ENCODE results near the gene RERE. TPM values are rescaled to one million over a fixed set of nuclear protein-coding genes. Genes with fewer than 3 reads are reported as not detected.
"Not testable (repeated sequence)": the region's sequence is repeated elsewhere in the genome, so short reads cannot be mapped to it uniquely, and the experiment has no call there.

Gene RERE
- total RNA-seq, 1 donor = 55.0 TPM

DNA sequence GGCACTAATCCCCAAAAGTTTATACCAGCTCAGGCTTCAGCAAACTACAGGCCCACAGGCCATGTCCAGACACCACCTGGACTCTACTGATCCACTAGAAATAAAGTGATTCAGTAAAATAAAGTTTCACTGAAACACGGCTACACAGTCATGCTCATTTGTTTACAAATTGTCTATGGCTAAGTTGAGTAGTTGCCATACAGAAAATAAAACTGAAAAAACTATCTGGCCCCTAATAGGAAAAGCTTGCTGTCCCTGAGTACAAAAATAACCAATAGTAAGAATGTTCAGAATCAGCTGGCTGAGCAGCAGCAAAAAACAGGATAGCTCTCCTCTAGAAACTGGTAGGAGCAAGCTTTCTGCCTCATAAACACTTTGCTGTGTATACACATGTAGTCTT is 221.5 kb downstream of the RERE start:
- Histone ChIP-seq H4K20me1 (ENCODE audit: insufficient read depth, low read length) (no peaks in the 10 kb centered on the region), H3K4me2 (ENCODE audit: insufficient read depth, low read length) (no peak overlapping the region), H3K9me3 (ENCODE audit: low read depth, low read length) (no peaks in the 10 kb centered on the region), H3K36me3 (ENCODE audit: insufficient read depth, low read length) (no peaks in the 10 kb centered on the region), H3K27me3 (ENCODE audit: insufficient read depth, low read length) (no peaks in the 10 kb centered on the region), H2AFZ (ENCODE audit: low read length) (no peak overlapping the region), H3K4me3 (ENCODE audit: insufficient read depth, low read length) (no peak overlapping the region), H3K4me1 (ENCODE audit: insufficient read depth, low read length) (peaks cover 14% of the 10 kb centered on the region), H3K79me2 (ENCODE audit: insufficient read depth, low read length) (peaks cover 53% of the 10 kb centered on the region), H3K27ac (ENCODE audit: low read depth, low read length) (no peak overlapping the region)
- DNase-seq (ENCODE audit: insufficient read length, low spot score, missing footprints) = no peak
- TF ChIP-seq, protein P1, sequence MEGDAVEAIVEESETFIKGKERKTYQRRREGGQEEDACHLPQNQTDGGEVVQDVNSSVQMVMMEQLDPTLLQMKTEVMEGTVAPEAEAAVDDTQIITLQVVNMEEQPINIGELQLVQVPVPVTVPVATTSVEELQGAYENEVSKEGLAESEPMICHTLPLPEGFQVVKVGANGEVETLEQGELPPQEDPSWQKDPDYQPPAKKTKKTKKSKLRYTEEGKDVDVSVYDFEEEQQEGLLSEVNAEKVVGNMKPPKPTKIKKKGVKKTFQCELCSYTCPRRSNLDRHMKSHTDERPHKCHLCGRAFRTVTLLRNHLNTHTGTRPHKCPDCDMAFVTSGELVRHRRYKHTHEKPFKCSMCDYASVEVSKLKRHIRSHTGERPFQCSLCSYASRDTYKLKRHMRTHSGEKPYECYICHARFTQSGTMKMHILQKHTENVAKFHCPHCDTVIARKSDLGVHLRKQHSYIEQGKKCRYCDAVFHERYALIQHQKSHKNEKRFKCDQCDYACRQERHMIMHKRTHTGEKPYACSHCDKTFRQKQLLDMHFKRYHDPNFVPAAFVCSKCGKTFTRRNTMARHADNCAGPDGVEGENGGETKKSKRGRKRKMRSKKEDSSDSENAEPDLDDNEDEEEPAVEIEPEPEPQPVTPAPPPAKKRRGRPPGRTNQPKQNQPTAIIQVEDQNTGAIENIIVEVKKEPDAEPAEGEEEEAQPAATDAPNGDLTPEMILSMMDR (IDR thresholded peaks at IDR 0.05; ENCODE audit: extremely low read depth, low read depth, low read length) = no peak

DNA sequence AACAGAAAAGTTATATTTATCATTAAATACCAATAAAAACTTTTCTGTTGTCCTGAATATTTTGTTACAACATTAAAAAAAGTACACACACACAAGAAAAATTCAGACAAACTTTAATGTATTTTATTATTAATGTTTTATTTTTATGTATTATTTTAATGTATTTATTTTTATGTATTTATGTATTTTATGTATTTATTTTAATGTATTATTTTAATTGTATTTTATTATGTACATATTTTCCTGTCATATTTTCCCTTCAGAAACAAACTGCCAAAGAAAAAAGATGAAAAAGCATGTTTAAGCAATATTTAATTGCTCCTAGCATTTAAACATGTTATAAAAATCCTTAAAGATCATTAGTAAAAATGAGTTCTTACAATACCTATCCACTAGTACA is 222.1 kb downstream of the RERE start:
- Histone ChIP-seq H3K9me3 (ENCODE audit: low read depth, low read length) (no peaks in the 10 kb centered on the region), H3K4me1 (ENCODE audit: insufficient read depth, low read length) (peaks cover 14% of the 10 kb centered on the region), H3K4me3 (ENCODE audit: insufficient read depth, low read length) (no peak overlapping the region), H3K27me3 (ENCODE audit: insufficient read depth, low read length) (no peaks in the 10 kb centered on the region), H3K27ac (ENCODE audit: low read depth, low read length) (no peak overlapping the region), H3K36me3 (ENCODE audit: insufficient read depth, low read length) (no peaks in the 10 kb centered on the region), H3K79me2 (ENCODE audit: insufficient read depth, low read length) (peaks cover 58% of the 10 kb centered on the region), H4K20me1 (ENCODE audit: insufficient read depth, low read length) (peaks cover 3% of the 10 kb centered on the region), H3K4me2 (ENCODE audit: insufficient read depth, low read length) (no peak overlapping the region), H2AFZ (ENCODE audit: low read length) (no peak overlapping the region)
- DNase-seq (ENCODE audit: insufficient read length, low spot score, missing footprints) = no peak
- TF ChIP-seq, protein P1 (IDR thresholded peaks at IDR 0.05; ENCODE audit: extremely low read depth, low read depth, low read length) = no peak

DNA sequence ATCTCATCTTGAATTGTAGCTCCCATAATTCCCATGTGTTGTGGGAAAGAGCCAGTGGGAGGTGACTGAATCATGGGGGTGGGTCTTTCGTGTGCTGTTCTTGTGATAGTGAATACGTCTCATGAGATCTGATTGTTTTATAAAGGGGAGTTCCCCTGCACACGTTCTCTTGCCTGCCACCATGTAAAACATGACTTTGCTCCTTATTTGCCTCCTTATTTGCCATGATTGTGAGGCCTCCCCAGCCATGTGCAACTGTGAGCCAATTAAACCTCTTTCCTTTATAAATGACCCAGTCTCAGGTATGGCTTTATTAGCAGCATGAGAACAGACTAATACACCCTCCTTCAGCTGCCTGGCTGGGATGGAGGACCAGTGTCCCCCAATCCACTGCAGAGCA is 224.1 kb downstream of the RERE start:
- not testable (repeated sequence) for H3K27ac ChIP-seq (ENCODE audit: low read depth, low read length); H2AFZ ChIP-seq (ENCODE audit: low read length); H3K27me3 ChIP-seq (ENCODE audit: insufficient read depth, low read length); H3K4me2 ChIP-seq (ENCODE audit: insufficient read depth, low read length); H3K9me3 ChIP-seq (ENCODE audit: low read depth, low read length); DNase-seq (ENCODE audit: insufficient read length, low spot score, missing footprints); H3K36me3 ChIP-seq (ENCODE audit: insufficient read depth, low read length); H3K4me3 ChIP-seq (ENCODE audit: insufficient read depth, low read length); H3K4me1 ChIP-seq (ENCODE audit: insufficient read depth, low read length); H4K20me1 ChIP-seq (ENCODE audit: insufficient read depth, low read length)
- peaks cover 56% of the 10 kb centered on the region for H3K79me2 ChIP-seq (ENCODE audit: insufficient read depth, low read length)

DNA sequence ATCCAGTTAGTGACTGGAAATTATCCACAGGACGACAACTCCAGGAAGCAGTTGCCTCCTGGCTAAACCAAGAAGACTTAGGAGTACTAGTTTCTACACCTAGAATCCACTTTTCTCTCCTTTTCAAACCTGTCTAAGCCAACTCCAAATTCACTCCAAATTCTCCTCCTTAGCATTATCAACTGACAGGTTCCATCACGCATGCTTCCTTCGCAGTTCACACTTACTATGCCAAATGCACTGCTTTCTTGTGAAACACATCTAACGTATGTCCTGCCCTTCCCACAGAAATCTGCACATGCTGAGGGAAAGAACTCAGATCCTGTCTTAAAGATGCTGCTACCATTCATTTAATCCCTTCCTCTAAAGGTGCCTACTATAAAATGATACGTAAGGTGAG is 225.9 kb downstream of the RERE start:
- Histone ChIP-seq H3K9me3 (ENCODE audit: low read depth, low read length) (no peaks in the 10 kb centered on the region), H3K36me3 (ENCODE audit: insufficient read depth, low read length) (no peaks in the 10 kb centered on the region), H2AFZ (ENCODE audit: low read length) (no peak overlapping the region), H3K4me2 (ENCODE audit: insufficient read depth, low read length) (no peak overlapping the region), H4K20me1 (ENCODE audit: insufficient read depth, low read length) (peaks cover 10% of the 10 kb centered on the region), H3K27me3 (ENCODE audit: insufficient read depth, low read length) (no peaks in the 10 kb centered on the region), H3K4me3 (ENCODE audit: insufficient read depth, low read length) (no peak overlapping the region), H3K27ac (ENCODE audit: low read depth, low read length) (no peak overlapping the region), H3K4me1 (ENCODE audit: insufficient read depth, low read length) (no peaks in the 10 kb centered on the region), H3K79me2 (ENCODE audit: insufficient read depth, low read length) (peaks cover 66% of the 10 kb centered on the region)
- TF ChIP-seq, protein P1 (IDR thresholded peaks at IDR 0.05; ENCODE audit: extremely low read depth, low read depth, low read length) = no peak
- no peak for DNase-seq (ENCODE audit: insufficient read length, low spot score, missing footprints)

Data from osteoblast (primary cell).